HEK293 (cell line): ENCODE results near the gene WDR74.

Experiments used
- CTCF ChIP-seq: fragments of 450-650 bp; formaldehyde crosslinking; IDR thresholded peaks from 2 replicates; pipeline ENCODE4 v1.5.1; 2016; ENCODE audit warnings: missing biosample characterization, missing genetic modification characterization
- MZF1 ChIP-seq: fragments of 450-650 bp; formaldehyde crosslinking; IDR thresholded peaks from 2 replicates; pipeline ENCODE4 v1.5.1; 2017; ENCODE audit warnings: missing biosample characterization, missing genetic modification characterization, borderline replicate concordance
- PBX3 ChIP-seq: sonication (generic); formaldehyde crosslinking; IDR thresholded peaks from 2 replicates; pipeline ENCODE4 v1.8.1; 2022; ENCODE audit warnings: mild to moderate bottlenecking, moderate library complexity, missing genetic modification reagents
- TSHZ1 ChIP-seq: fragments of 450-650 bp; formaldehyde crosslinking; IDR thresholded peaks from 2 replicates; pipeline ENCODE4 v1.5.1; 2016; ENCODE audit warnings: missing biosample characterization, missing genetic modification characterization, borderline replicate concordance
- ZEB2 ChIP-seq: fragments of 450-650 bp; formaldehyde crosslinking; IDR thresholded peaks from 2 replicates; pipeline ENCODE4 v1.5.1; 2016; ENCODE audit warnings: missing biosample characterization, missing genetic modification characterization
- ZNF155 ChIP-seq: fragments of 450-650 bp; formaldehyde crosslinking; IDR thresholded peaks from 2 replicates; pipeline ENCODE4 v1.5.1; 2016; ENCODE audit warnings: missing biosample characterization, missing genetic modification characterization
- ZNF174 ChIP-seq: fragments of 450-650 bp; formaldehyde crosslinking; IDR thresholded peaks from 2 replicates; pipeline ENCODE4 v1.5.0; 2017; ENCODE audit warnings: missing biosample characterization, mild to moderate bottlenecking, missing genetic modification characterization
- ZNF747 ChIP-seq: fragments of 450-650 bp; formaldehyde crosslinking; IDR thresholded peaks from 2 replicates; pipeline ENCODE4 v1.5.1; 2016; ENCODE audit warnings: missing biosample characterization, missing genetic modification characterization
- ZNF768 ChIP-seq: fragments of 450-650 bp; formaldehyde crosslinking; IDR thresholded peaks from 2 replicates; pipeline ENCODE4 v1.5.1; 2018; ENCODE audit warnings: missing biosample characterization, mild to moderate bottlenecking, missing genetic modification characterization
- ZNF776 ChIP-seq: fragments of 450-650 bp; formaldehyde crosslinking; IDR thresholded peaks from 2 replicates; pipeline ENCODE4 v1.5.0; 2017; ENCODE audit warnings: missing biosample characterization, missing genetic modification characterization, borderline replicate concordance

GRCh38 chr11:62888406-62888805 lies 49.0 kb upstream of the WDR74 start:
- TF ChIP-seq ZNF155, result no peak
- no peak for TF ChIP-seq ZEB2 (tag by site-specific recombination)
- TF ChIP-seq ZNF776 (tag by site-specific recombination), result no peak
- TF ChIP-seq TSHZ1 (tag by site-specific recombination), result no peak
- no peak for TF ChIP-seq CTCF (tag by site-specific recombination)
- TF ChIP-seq ZNF174 (tag by site-specific recombination), result no peak
- TF ChIP-seq ZNF747 (tag by site-specific recombination), result no peak
- no peak for TF ChIP-seq ZNF768 (tag by site-specific recombination)
- no peak for TF ChIP-seq PBX3 (CRISPR knock-in tag)
- no peak for TF ChIP-seq MZF1 (tag by site-specific recombination)
